T-helper 1 cell (primary cell): ENCODE results near the gene CAST.

Source experiments
- DNase-seq, 5 donors: peaks; one replicate each; pipeline ENCODE4 v3.0.0-alpha.2; 2012 to 2020

Gene CAST

GRCh38 chr5:96677496-96677895 is 15.3 kb downstream of the CAST start:
- DNase-seq = no peak

- DNase-seq = no peak
Observed at GRCh38 chr5:96679293-96679692, 17.1 kb downstream of the CAST start.

- no peak for DNase-seq
Observed at GRCh38 chr5:96680759-96681470, 18.7 kb downstream of the CAST start.

- DNase-seq = no peak
Observed at GRCh38 chr5:96683392-96683791, 21.2 kb downstream of the CAST start.

- DNase-seq = no peak
Observed at GRCh38 chr5:96683810-96684209, 21.6 kb downstream of the CAST start.

GRCh38 chr5:96687080-96687479 is 24.9 kb downstream of the CAST start:
- DNase-seq = no peak

- DNase-seq = peak in 1 of 5 donors; percentile 18
Observed at GRCh38 chr5:96687812-96688453, 25.8 kb downstream of the CAST start.

- DNase-seq = no peak
Observed at GRCh38 chr5:96690861-96691260, 28.7 kb downstream of the CAST start.

- DNase-seq = no peak
Observed at GRCh38 chr5:96691503-96692303, 29.5 kb downstream of the CAST start.

- no peak for DNase-seq
Observed at GRCh38 chr5:96692441-96692840, 30.3 kb downstream of the CAST start.

GRCh38 chr5:96699186-96699820 is 37.1 kb downstream of the CAST start:
- DNase-seq = no peak

- peak; percentile 58 to 83 (median 79) for DNase-seq
Observed at GRCh38 chr5:96702503-96703383, 40.6 kb downstream of the CAST start.

GRCh38 chr5:96703384-96703920 is 41.3 kb downstream of the CAST start:
- DNase-seq = peak in 1 of 5 donors; percentile 72

GRCh38 chr5:96703995-96704394 is 41.8 kb downstream of the CAST start:
- DNase-seq = no peak

GRCh38 chr5:96706433-96707111 is 44.4 kb downstream of the CAST start:
- no peak for DNase-seq

- no peak for DNase-seq
Observed at GRCh38 chr5:96708600-96708999, 46.4 kb downstream of the CAST start.

GRCh38 chr5:96709152-96709821 is 47.1 kb downstream of the CAST start:
- DNase-seq = no peak

GRCh38 chr5:96712100-96712746 is 50.0 kb downstream of the CAST start:
- DNase-seq = no peak

- DNase-seq = no peak
Observed at GRCh38 chr5:96714450-96714849, 52.3 kb downstream of the CAST start.

- DNase-seq = peak in 4 of 5 donors; percentile 27 to 53 (median 30)
Observed at GRCh38 chr5:96714951-96715451, 52.8 kb downstream of the CAST start.
